22Rv1 (cell line): Measurements from ENCODE around the gene LILRA6.
"Not testable (repeated sequence)": the region's sequence is repeated elsewhere in the genome, so short reads cannot be mapped to it uniquely, and the experiment has no call there.

ENCODE experiments used
- H3K27ac ChIP-seq: fragments of 450-650 bp; 2 replicates; pipeline ENCODE4 v1.5.1; 2017
- ZFX ChIP-seq: fragments of 450-650 bp; IDR thresholded peaks from 2 replicates; pipeline ENCODE4 v1.6.1; 2017; ENCODE audit warnings: antibody characterized with exemption, borderline replicate concordance
- TF ChIP-seq, protein P1 (sequence below): fragments of 450-650 bp; IDR thresholded peaks from 2 replicates; pipeline ENCODE4 v1.5.1; 2017; ENCODE audit warnings: mild to moderate bottlenecking

LILRA6 gene

DNA sequence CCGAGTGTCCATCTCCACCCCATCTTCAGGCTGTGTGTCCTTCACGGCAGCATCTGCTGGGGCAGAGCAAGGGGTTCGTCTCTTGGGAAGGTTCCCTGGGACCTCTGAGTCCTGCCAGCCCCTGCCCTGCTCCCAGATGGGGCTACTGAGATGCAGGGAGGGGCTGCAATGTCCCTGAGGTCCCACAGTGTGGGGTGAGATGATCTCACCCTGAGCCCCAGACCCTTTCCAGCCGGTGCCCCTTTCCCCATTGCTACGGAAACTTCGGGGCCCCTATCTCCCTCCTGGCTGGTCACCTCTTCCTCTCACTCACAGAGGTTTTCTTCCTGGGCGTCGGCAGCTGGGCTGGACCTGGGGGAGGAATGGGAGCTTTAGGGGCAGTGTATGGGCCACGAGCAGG, 33.4 kb upstream of the LILRA6 start:
- H3K27ac ChIP-seq = no peak overlapping the region
- TF ChIP-seq, protein P1, sequence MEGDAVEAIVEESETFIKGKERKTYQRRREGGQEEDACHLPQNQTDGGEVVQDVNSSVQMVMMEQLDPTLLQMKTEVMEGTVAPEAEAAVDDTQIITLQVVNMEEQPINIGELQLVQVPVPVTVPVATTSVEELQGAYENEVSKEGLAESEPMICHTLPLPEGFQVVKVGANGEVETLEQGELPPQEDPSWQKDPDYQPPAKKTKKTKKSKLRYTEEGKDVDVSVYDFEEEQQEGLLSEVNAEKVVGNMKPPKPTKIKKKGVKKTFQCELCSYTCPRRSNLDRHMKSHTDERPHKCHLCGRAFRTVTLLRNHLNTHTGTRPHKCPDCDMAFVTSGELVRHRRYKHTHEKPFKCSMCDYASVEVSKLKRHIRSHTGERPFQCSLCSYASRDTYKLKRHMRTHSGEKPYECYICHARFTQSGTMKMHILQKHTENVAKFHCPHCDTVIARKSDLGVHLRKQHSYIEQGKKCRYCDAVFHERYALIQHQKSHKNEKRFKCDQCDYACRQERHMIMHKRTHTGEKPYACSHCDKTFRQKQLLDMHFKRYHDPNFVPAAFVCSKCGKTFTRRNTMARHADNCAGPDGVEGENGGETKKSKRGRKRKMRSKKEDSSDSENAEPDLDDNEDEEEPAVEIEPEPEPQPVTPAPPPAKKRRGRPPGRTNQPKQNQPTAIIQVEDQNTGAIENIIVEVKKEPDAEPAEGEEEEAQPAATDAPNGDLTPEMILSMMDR = no peak
- no peak for TF ChIP-seq ZFX

- not testable (repeated sequence) for H3K27ac ChIP-seq
Measured at GRCh38 chr19:54274516-54274915, 31.9 kb upstream of the LILRA6 start.

DNA sequence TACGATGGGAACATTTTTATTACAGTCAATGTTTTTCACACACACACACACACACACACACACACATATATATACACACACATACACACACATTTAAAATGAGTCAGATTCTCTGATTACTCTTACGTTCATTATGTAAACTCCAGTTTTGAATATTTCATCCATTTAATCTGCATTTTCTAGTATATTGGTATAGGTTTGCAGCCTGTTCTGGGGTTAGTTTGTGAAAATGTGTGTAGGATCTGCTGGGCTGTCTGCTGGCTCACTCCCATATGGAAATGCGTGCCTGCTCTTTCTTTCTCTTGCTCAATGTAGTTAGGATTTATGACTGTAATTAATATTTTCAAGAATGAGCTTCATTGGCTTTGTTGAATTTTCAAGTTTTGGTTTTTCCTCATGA, 31.2 kb upstream of the LILRA6 start:
- no peak overlapping the region for H3K27ac ChIP-seq
- TF ChIP-seq ZFX = no peak
- TF ChIP-seq, protein P1 = no peak

DNA sequence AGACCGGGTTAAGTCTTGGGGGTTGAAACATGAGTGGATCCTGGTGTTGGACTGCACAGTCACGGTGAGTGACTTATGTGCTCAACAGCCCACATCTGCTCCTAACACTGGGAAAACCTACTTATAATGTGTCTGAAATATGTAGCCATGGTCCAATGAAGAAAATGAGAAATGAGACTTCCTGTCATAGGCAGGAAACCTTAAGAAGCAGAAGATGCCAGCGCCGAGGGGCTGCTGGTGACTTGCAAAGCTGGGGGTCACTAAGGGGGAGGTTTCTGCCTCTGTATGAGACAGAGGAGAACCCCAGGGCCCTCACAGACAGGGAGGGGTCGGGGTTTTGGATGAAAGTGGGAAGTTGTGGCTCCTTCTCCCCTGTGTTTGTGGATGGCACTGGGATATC, 29.6 kb upstream of the LILRA6 start:
- H3K27ac ChIP-seq = not testable (repeated sequence)

- H3K27ac ChIP-seq = not testable (repeated sequence)
Measured at GRCh38 chr19:54271587-54271986, 29.0 kb upstream of the LILRA6 start.

DNA sequence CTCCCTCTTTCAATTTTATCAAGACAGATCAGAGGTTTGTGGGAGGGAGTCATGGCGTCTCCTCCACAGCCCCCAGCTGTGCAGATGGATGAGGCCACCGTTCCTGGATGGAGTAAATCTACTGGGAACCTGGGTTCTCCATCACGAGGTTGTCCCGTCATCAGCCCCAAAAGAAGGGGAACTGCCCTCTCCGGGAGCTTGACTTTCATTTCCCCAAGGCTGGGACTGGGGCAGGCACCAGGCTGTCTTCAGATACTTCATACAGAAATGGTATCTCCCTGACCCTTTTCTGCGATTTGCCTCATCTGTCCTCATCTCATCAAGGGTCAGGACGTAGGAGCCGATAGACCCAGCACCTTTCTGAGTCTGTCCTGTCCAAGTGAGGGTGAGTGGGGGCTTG, 28.5 kb upstream of the LILRA6 start:
- no peak overlapping the region for H3K27ac ChIP-seq
- TF ChIP-seq, protein P1 = no peak
- TF ChIP-seq ZFX = no peak

GRCh38 chr19:54268936-54269335, 26.3 kb upstream of the LILRA6 start:
- no peak overlapping the region for H3K27ac ChIP-seq
- no peak for TF ChIP-seq ZFX
- TF ChIP-seq, protein P1 = no peak

DNA sequence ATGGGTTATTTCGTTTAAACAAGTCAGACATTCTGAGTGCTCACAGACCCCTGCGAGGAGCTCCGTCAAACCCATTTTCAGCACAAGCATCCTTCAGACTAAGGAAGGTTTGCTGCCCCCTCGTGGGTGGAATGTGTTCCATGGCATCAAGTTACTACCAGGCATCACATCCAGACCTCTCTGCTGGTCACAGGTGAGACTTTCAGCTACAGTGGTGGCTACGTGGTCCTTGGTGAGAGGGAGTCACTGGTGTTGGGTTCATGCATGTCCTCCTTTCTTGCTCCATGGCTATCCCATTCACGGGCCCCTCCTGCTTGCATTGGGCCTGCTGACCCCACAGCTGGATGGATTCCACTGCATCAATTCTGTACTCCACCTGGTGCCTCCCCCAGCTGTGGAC, 23.5 kb upstream of the LILRA6 start:
- no peak for TF ChIP-seq ZFX
- TF ChIP-seq, protein P1 = peak; percentile 88
- H3K27ac ChIP-seq = no peak overlapping the region

GRCh38 chr19:54262470-54262869, 19.9 kb upstream of the LILRA6 start:
- no peak for TF ChIP-seq ZFX
- TF ChIP-seq, protein P1 = no peak
- no peak overlapping the region for H3K27ac ChIP-seq
